GM08714 (cell line): ENCODE measurements around the gene NOC4L.

ENCODE experiments used
- H3K4me3 ChIP-seq: fragments of 200-500 bp; sonication (Bioruptor generic); 2 replicates; pipeline ENCODE4 v1.5.1; 2014; ENCODE audit warnings: mild to moderate bottlenecking, low read length, inconsistent platforms
- ZNF274 ChIP-seq: IDR thresholded peaks from 2 replicates; pipeline ENCODE4 v1.6.1; 2012; ENCODE audit warnings: mild to moderate bottlenecking, low read depth, low read length

Gene NOC4L

DNA sequence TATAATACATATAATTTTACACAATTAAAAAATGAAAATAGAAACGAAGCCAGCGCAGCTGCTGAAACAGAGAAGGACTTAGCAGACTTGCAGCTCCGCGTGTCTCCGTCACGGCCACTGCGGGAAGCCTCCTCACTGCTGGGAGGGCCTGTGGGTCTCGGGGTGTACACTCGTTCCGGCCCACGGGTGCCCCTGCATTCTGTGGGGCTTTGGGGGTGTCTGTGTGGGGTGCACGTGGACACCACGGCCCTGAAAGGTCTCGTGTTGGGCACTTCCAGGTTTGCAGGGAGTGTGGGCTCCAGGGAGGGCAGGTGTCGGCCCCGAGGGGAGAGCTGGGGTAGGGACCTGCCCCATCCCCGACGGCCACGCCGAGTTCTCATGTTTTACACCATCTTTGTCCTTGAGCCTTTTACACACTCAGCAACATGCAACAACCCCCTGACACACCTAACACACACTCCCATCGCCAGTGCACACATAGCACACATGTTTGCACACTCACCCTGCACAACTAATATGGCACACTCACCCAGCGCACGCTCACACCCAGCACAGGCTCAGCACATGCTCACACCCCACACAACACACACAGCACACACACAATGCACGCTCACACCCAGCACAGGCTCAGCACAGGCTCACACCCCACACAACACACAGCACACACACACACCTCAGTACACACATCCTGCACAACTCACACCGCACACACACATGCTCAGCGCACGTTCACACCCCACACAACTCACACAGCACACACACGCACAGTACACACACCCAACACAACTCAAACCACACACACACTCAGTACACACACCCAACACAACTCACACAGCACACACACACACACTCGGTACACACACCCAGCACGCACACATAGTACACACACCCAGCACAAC, 36.6 kb downstream of the NOC4L start:
- no peak overlapping the region for H3K4me3 ChIP-seq

DNA sequence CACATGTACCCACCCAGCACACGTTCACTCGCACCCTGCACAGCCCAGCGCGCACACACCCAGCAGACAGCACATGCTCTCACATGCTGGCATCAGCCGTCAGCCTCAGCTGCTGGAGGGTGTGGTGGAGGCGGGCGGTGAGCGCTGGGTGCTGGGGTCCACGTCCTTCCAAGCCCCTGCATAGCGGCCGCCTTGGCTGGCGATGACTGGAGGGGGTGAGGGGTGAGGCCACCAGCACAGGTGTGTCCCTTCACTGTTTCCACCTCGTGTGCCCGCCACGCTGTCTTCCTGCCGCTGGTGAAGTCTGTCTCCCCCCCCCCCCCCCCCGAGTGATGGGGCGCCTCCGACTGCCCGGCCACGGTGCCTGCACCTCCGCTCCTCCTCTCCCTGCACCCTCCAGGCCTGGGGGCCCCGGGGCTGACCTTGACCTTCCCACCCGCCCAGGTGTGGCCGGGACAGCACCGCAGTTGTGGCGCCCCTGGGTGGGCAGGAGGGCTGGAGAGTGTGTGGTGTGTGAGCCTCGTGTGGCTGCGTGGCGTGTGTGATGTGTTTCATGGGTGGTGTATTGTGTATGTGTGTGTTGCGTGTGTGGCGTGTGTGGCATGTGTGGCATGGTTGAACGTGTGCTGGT, 37.4 kb downstream of the NOC4L start:
- H3K4me3 ChIP-seq, result no peak overlapping the region
- TF ChIP-seq ZNF274, result no peak

More for the DNA sequence above, 36.6 kb downstream of the NOC4L start:
- no peak for TF ChIP-seq ZNF274

DNA sequence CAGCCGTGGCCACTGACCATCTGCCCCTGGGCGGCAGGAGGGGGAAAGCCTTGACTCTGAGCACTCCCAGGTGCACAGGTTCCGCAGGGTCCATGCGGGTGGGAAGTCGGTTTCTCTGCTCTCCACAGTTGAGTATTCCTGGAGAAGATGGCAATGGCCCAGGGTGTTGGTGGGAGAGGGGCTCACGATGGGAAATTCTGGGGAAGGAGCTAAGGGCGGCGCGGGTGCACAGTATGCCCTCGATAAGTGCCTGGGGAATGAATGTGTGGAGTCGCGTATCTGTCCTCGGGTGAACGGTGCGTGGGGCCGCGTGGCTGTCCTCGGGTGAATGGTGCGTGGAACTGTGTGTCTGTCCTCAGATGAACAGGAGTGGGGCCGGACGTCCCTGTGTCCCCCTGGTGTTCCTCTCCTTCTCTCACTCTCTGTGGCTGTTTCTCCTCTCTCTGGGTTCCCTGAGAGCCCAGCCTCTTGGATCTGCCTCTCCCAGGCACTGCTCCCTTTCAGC, 38.0 kb downstream of the NOC4L start:
- no peak overlapping the region for H3K4me3 ChIP-seq
- no peak for TF ChIP-seq ZNF274

DNA sequence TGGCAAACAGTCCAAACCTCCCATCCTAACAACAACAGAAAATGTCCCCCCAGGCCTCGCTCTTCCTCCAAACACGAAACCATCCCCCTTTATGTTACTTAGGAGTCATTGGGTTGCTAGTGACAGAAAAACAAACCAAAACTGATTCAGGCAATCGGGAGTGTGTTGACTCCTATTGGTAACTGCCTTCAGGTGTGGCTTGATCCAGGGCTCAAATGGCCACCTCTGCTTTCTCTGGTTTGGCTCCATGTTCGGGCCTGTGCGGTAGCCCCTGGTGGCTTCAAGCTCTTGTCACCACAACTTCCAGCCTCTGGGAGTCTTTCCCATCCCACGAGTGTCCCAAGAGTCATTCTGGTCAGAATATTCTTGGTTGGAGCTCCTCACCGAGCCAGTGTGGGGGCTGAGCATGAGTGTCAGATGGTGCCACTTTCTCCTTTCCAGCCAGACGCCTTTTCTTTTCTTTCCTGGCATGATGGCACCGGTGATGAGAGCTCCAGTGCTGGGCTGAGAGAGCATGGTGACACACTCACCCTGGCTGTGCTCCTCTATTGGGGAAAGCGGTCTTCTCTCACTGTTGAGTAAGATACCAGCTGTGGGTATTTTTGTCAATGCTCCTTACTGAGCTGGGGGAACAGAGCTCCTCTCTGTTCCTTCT, 38.6 kb downstream of the NOC4L start:
- no peak for TF ChIP-seq ZNF274
- H3K4me3 ChIP-seq, result no peak overlapping the region

DNA sequence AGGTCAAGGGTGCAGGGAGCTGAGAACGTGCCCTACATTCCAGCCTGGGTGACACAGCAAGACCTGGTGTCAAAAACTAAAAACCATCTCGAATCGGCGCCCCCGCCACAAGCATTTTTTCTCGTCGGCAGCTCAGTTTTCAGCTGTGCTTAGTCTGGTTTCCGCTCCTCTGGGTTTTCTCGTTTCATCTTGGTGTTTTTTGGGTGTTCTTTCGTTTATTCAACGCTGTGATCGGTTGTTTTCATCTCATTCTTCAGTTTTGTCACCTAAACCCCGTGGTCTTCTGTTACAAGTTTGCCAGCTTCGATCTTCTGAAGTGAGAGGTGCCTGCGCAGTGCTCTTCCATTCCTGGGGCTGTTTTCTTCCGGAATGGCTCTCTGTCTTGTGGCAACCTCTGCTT, 41.4 kb downstream of the NOC4L start:
- TF ChIP-seq ZNF274, result no peak
- H3K4me3 ChIP-seq, result no peak overlapping the region

DNA sequence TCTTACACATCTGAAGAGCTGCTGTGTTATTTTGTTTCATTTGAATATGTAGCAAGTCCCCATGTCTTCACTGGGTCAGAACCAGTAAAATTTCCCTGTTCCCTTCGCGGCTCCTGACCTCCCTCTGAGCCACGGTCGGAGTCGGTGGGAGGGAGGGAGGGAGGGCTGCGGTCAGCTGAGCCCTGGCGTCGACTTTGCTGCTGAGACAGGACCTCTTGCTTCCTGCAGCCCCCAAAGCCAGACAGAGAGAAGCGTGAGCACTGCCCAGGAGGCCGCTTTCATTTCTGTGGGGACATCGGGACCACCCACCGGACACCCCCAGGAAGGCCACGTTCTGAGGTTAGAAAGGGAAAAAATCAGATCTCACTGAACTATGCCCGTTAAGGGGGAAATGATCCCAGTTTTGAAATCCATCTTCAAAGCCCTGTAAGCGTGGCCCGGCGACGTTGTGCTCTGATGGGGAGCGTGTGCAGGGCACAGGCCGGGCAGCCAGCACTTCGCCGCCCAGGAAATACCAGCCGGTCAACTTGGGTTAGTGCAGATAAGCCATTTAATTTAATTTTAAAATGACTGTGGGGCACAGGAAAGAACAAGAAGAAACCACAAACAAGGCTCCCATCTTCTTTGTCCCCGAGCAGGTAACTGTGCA, 42.1 kb downstream of the NOC4L start:
- no peak overlapping the region for H3K4me3 ChIP-seq
- TF ChIP-seq ZNF274, result no peak

DNA sequence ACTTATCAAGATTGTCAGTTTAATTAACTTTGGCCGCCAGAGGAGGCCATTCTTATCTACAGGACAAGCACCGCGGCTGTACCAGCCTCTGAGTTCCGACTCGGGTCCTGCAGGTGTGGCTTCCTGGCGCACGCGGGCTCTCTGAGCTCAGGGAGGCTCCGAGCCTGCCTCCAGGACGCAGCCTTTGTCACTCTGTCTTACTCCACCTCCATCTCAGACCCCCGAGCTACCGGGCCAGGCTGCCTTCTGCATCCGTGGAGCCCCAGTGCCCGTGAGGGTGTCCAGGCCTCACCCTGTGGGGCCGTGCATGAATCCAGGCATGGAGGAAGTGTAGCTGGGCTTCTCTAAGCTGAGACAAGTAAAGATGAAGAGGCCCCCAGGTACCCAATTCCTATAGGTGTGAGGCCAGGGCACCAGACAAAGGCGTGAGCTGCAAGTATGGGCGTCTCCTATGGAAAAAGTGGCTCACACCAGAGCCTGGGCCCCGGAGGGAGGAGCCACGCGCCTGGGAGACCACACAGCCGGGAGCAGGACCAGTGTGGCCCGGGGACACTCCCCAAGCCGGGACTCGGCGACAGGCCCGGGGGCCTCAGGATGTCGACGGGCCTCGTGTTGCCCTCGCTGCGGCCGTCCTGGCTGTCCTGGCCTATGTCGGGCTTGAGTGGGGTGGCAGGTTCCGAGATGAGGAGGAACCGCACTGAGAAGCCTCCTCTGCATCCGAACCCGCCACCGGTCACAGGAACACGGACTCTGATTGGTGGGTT, 42.8 kb downstream of the NOC4L start:
- no peak for TF ChIP-seq ZNF274
- H3K4me3 ChIP-seq, result no peak overlapping the region

DNA sequence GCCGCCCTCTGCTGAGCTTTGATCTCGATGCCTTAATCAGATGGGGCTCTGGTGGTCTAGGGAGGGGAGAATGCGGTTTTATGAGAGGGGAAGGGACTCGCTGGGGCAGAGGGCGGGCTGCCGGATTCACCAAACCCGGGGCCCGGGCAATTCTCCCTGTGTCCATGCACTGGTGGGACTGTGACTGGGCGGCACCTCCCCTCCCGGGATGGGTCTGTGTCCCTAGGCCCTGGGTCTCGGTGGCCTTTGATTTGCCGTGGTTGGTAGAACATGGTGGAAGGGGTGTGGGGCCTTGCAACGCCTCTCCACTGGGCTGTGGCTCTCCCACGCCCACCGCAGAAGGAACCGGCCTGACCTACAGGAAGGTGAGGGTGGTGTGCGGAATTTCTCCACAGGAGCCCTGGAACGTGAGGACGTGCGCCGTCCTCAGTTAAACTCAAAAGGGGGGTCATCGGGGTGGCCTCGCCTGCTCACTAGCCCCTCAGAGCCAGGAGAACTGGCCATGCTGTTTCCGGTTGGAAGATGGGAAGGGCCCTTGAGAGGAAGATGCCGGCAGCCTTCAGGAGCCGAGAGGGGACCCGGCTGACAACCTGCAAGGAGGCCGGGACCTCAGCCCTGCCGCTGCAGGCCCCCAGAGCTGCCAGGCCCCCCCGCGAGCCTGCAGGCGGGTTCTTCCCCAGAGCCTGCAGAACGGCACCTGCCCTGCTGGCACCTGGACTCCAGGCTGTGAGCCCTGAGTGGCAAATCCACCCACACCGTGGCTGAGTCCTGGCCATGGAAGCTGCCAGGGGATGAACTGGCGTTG, 43.6 kb downstream of the NOC4L start:
- TF ChIP-seq ZNF274, result no peak
- H3K4me3 ChIP-seq, result no peak overlapping the region

DNA sequence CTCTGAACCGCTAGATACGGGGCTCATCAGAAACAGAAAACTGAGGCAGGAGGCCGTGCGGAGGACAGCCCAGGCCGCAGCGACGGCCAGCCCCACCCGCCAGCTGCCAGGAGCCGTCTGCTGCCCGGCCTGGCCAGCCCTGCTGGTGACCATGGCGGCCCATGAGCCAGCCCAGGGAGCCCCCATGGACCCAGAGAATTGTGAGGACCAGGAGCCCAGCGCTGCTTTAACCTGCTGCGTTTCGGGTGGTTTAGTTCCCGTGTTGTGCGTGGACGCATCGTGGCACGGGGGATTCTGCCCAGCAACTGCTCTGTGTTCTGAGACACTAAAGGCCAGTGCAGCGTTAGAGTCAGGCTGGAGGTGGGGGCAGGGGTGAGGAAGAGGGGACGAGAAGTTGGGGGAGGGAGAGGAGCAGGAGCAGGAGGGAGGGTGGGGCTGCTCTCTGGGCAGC, 44.2 kb downstream of the NOC4L start:
- H3K4me3 ChIP-seq, result no peak overlapping the region
- no peak for TF ChIP-seq ZNF274

DNA sequence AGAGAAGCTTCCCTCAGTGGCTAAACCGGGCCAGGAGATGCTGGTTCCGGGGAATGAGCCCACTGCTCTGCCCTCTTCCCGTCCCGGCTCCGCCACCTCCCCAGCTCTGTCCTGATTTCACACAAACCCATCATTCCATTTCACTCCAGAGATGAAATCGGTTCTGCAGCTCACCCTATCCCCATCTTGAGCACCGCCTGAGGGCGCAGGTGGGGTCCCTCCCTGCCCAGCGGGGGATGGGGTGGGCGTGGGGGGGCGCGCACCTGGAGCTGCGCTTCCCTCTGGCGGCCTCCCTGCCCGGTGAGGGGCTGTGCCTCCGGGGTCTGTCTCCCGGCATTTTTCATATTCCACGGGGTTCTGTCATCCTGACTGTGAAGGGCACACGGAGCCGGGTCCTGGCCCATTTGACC, 44.7 kb downstream of the NOC4L start:
- peak overlapping the region; percentile 36; the same call in 1 of the 2 replicates for H3K4me3 ChIP-seq
- TF ChIP-seq ZNF274, result no peak

DNA sequence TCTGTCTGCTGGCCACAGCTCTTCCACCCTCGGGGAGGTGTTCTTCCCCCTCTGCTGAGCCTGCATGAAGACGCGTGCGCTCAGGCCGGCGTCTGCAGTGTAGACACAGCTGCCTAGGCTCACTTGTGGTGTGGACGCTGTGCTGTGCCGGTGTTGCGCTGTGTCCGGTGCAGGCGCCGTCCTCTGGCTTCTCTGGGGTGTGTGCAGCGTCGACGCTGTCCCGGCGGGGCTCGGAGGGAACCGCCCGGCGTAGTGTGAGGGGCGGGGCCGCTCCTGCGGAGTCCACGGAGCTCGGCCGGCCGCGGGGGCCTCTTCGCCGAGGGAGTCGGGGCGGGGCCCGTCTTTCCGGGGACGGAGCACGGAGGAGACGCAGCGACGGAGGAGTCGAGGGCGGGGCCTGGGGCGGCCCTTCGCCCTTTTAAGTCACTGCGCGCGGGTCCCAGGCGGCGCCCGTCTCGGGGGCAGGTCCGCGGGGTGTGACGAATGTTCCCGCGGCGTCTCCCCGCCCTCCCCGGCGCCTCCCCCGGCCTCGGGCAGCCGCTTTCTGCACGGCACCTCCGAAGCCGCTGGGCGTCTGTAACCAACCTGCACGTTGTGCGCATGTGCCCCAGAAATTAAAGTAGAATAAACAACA, 45.2 kb downstream of the NOC4L start:
- TF ChIP-seq ZNF274, result no peak
- peak overlapping the region; percentile 67; the same call in 1 of the 2 replicates for H3K4me3 ChIP-seq

DNA sequence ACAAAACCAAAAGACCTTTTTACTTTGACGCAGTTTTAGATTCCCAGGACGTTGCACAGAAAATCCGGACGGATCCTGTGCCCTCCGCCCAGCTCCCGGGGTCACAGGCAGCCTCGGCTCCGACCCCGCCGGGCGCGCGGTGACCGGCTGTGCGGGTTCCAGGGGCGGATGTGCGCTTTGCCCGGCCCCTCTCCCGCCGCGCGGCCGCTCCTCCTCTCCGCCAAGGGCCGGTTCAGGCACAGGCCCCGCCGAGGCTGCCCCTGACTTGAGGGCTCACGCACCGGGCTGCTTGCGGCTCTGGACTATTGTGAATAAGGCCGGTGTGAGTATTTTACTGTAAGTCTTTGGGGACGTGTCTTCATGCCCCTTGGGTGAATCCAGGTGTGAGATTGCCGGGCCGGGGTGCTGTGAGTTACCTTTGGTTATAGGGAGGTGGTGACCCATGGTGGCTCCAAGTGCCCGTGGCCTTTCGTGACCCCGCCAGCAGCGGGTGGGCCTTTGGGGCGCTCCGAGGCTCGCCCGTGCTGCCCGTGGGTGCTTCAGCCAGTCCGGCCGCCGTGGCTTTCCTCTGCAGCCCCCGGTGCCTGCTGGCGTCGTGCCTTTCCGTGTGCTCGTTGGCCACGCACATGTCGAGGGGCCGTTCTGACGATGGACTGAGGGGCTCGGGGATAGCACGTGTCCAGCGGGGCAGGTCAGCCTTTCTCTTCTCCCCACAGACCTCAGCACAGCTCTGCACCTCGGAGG, 45.9 kb downstream of the NOC4L start:
- no peak for TF ChIP-seq ZNF274
- peak overlapping the region; percentile 67; the same call in 1 of the 2 replicates for H3K4me3 ChIP-seq
